Upper lobe of right lung (tissue), 1 donor: ENCODE measurements around the gene ANP32E. TPM values are rescaled to one million over a fixed set of nuclear protein-coding genes. Genes with fewer than 3 reads are reported as not detected.

Experiments used
- ATAC-seq: fragments of 200-7000 bp; cut with Tn5 transposase; one replicate; pipeline ENCODE4 v1.9.1; 2020; ENCODE audit warnings: mild to moderate bottlenecking, moderate library complexity
- DNase-seq: peaks from one replicate; pipeline ENCODE4 v3.0.0-alpha.2; 2020
- H3K27ac ChIP-seq: fragments of 200-600 bp; one replicate; pipeline ENCODE4 v1.8.0; 2022
- H3K27me3 ChIP-seq: fragments of 200-600 bp; one replicate; pipeline ENCODE4 v1.8.0; 2022; ENCODE audit warnings: mild to moderate bottlenecking
- H3K36me3 ChIP-seq: fragments of 200-600 bp; one replicate; pipeline ENCODE4 v1.8.0; 2022
- H3K4me1 ChIP-seq: fragments of 200-600 bp; one replicate; pipeline ENCODE4 v1.8.0; 2022
- H3K4me3 ChIP-seq: fragments of 200-600 bp; one replicate; pipeline ENCODE4 v1.8.0; 2022; ENCODE audit warnings: mild to moderate bottlenecking
- H3K9me3 ChIP-seq: fragments of 200-600 bp; one replicate; pipeline ENCODE4 v1.8.0; 2022
- intact Hi-C: fragments of 100-400 bp; cut with DNase I; formaldehyde crosslinking; loops from one replicate; pipeline ENCODE4 v1.11.0; 2022
- total RNA-seq: library from RNA; stranded (reverse); fragmentation: NEBNext Ultra II Directional; extraction: Animal tissue kit (Norgen Biotek cat#: 25700); gene quantifications from one replicate; pipeline ENCODE4 v1.2.1, GENCODE V29; 2021
- TF ChIP-seq, protein P1 (sequence below): fragments of 200-600 bp; IDR thresholded peaks from one replicate; pipeline ENCODE4 v1.8.0; 2022; ENCODE audit warnings: antibody characterized with exemption
- donor health status: DM: no; HTN: yes; CAD: no; lungs with severe emphysema.

Gene ANP32E
- total RNA-seq, 1 donor from 2014 or later, result 29.6 TPM

DNA sequence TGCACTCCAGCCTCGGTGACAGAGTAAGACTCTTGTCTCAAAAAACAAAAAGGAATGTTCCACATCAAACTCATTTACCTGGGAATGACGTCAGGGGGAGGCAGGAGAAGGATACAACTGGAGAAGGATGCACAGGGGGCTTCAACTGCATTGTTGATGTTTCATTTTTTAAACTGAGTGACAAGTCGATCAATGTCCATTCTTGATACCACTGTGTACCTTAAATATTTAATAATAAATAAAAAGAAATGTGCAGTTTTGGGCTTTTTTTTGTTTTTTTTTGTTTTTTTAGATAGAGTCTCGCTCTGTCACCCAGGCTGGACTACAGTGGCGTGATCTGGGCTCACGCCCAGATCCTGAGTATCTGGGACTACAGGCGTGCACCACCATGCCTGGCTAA, 50.4 kb downstream of the ANP32E start:
- Histone ChIP-seq H3K36me3 (no peaks in the 10 kb centered on the region), H3K27ac (no peak overlapping the region), H3K4me1 (peaks cover 9% of the 10 kb centered on the region), H3K27me3 (no peaks in the 10 kb centered on the region), H3K9me3 (no peaks in the 10 kb centered on the region), H3K4me3 (no peak overlapping the region)
- TF ChIP-seq, protein P1, sequence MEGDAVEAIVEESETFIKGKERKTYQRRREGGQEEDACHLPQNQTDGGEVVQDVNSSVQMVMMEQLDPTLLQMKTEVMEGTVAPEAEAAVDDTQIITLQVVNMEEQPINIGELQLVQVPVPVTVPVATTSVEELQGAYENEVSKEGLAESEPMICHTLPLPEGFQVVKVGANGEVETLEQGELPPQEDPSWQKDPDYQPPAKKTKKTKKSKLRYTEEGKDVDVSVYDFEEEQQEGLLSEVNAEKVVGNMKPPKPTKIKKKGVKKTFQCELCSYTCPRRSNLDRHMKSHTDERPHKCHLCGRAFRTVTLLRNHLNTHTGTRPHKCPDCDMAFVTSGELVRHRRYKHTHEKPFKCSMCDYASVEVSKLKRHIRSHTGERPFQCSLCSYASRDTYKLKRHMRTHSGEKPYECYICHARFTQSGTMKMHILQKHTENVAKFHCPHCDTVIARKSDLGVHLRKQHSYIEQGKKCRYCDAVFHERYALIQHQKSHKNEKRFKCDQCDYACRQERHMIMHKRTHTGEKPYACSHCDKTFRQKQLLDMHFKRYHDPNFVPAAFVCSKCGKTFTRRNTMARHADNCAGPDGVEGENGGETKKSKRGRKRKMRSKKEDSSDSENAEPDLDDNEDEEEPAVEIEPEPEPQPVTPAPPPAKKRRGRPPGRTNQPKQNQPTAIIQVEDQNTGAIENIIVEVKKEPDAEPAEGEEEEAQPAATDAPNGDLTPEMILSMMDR, result no peak
- DNase-seq (no peak), ATAC-seq (no peak)
- intact Hi-C loops, result no loop called here

DNA sequence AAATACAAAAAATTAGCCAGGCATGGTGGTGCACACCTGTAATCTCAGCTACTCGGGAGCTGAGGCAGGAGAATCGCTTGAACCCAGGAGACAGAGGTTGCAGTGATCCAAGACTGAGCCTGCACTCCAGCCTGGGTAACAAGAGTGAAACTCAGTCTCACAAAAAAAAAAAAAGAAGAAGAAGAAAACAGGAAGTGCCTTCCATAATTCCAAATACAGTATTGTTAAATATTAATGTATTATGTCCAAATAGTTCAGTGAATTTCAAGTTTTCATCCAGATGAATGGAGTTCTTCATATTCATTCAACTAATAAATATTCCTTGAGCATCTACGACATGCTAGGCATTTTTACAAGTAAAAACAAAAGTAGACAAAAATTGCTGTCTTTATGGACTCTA, 52.9 kb downstream of the ANP32E start:
- TF ChIP-seq, protein P1, result no peak
- Histone ChIP-seq H3K27me3 (no peaks in the 10 kb centered on the region), H3K9me3 (no peaks in the 10 kb centered on the region), H3K4me1 (peaks cover 9% of the 10 kb centered on the region), H3K36me3 (no peaks in the 10 kb centered on the region), H3K4me3 (no peak overlapping the region), H3K27ac (no peak overlapping the region)
- no peak for ATAC-seq
- intact Hi-C loops, result no loop called here
- DNase-seq, result no peak

DNA sequence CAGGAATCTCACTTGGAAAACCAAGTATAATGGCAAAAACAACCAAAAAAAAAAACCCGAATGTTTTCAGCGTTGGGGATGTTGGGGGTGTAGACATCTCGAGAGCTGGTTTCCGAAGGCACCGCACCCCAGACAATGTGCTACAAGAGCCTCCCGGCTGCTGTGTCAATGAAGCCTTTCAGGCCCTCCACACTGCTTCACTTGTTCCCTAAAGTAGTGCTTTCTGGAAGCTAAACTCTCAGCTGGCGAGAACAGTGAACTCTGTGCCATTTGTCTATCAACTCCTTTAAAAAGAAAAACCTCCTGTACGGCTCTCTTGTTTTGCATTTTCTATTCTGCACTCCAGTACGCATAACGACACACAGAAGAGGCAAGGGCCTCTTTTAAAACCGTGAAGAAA, 53.7 kb downstream of the ANP32E start:
- DNase-seq (no peak), ATAC-seq (no peak)
- TF ChIP-seq, protein P1, result no peak
- intact Hi-C loops, result no loop called here
- Histone ChIP-seq H3K27me3 (no peaks in the 10 kb centered on the region), H3K4me3 (no peak overlapping the region), H3K9me3 (no peaks in the 10 kb centered on the region), H3K36me3 (no peaks in the 10 kb centered on the region), H3K27ac (no peak overlapping the region), H3K4me1 (peaks cover 4% of the 10 kb centered on the region)

DNA sequence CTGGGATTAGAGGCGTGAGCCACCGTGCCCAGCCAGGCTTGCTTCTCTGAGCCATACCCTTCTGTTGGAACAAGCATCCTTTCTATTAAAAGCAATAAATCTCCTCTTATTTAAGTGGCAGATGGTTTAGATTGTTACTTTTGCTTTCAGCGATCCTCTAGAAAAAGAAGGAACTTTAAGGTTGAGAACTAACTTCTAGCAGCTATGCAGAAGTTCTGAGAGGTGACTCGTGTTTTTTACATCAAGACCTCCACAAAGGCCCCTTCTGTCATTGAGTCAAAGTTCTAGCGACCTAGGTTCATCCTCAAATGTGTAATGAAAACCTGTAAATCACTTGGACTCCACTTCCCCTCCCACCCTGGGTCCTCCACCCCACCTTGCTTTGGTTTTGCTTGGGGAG, 55.4 kb downstream of the ANP32E start:
- no peak for ATAC-seq
- H3K9me3 ChIP-seq, result no peaks in the 10 kb centered on the region
- H3K4me3 ChIP-seq, result no peak overlapping the region
- no peaks in the 10 kb centered on the region for H3K27me3 ChIP-seq
- TF ChIP-seq, protein P1, result no peak
- no peaks in the 10 kb centered on the region for H3K36me3 ChIP-seq
- H3K4me1 ChIP-seq, result no peaks in the 10 kb centered on the region
- no peak for DNase-seq
- intact Hi-C loops, result no loop called here
- no peak overlapping the region for H3K27ac ChIP-seq

DNA sequence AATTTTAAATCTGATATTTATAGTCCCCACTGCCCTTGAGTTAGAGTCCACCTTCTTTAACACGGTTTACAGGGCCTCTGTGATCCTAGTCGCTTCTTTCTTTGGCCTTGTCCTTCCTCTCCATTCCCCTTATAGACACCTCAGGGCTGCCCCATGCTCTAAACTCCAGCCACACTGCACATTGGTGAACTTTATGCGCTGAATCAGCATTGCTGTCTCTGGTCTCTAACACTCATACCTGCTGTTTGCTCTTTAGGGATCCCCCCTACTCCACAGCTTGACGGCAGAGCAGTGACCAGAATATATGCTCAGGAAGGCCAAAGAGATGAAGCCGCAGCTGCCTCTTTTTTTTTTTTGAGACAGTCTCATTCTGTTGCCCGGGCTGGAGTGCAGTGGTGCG, 56.0 kb downstream of the ANP32E start:
- intact Hi-C loops, result no loop called here
- no peak overlapping the region for H3K4me3 ChIP-seq
- TF ChIP-seq, protein P1, result no peak
- H3K27me3 ChIP-seq, result no peaks in the 10 kb centered on the region
- ATAC-seq (no peak), DNase-seq (no peak)
- no peaks in the 10 kb centered on the region for H3K9me3 ChIP-seq
- H3K4me1 ChIP-seq, result no peaks in the 10 kb centered on the region
- no peak overlapping the region for H3K27ac ChIP-seq
- H3K36me3 ChIP-seq, result no peaks in the 10 kb centered on the region

DNA sequence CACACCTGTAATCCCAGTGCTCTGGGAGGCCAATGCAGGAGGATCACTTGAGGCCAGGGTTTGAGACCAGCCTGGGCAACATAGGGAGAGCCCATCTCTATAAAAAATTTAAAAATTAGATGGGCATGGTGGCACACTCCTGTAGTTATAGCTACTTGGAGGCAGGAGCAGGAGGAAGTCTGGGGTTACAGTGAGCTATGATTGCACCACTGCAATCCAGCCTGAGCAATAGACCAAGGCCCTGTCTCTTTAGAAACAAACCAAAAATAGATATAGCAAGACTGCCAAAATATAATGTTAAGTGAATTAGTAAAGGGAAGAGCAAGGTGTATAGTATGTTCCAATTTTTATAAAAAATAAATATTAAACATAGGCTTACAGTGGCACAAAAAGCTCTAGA, 57.4 kb downstream of the ANP32E start:
- Histone ChIP-seq H3K4me3 (no peak overlapping the region), H3K36me3 (no peaks in the 10 kb centered on the region), H3K27me3 (no peaks in the 10 kb centered on the region), H3K27ac (no peak overlapping the region), H3K4me1 (no peaks in the 10 kb centered on the region), H3K9me3 (no peaks in the 10 kb centered on the region)
- intact Hi-C loops, result no loop called here
- ATAC-seq (peak; percentile 68), DNase-seq (no peak)
- TF ChIP-seq, protein P1, result no peak
